GM12878 (cell line): Measurements from ENCODE around the gene APOO. TPM values are rescaled to one million over a fixed set of nuclear protein-coding genes. Genes with fewer than 3 reads are reported as not detected.
A peak's percentile ranks its signal among the peaks of the same experiment; 100 is the strongest.

ENCODE experiments used
- ATAC-seq: fragments of 200-7000 bp; cut with Tn5 transposase; 3 replicates; pipeline ENCODE4 v1.9.1; 2020; ENCODE audit warnings: mild to moderate bottlenecking, moderate library complexity
- BruUV-seq: library from RNA; stranded (reverse); fragments of 400-500 nt; replicated peaks from 2 replicates; lab custom pipeline; 2021; lab: Mats Ljungman, UMichigan
- CTCF ChIA-PET: fragments of 300-600 bp; sonication (Branson Sonifier 250); formaldehyde crosslinking; extraction: SDS; loops from one replicate; lab custom pipeline; 2021; ENCODE audit warnings: inconsistent platforms; lab: Yijun Ruan, JAX
- POLR2A ChIA-PET: fragments of 350-600 bp; formaldehyde crosslinking; extraction: SDS; loops from one replicate; lab custom pipeline; 2021; ENCODE audit warnings: inconsistent platforms; lab: Charles Lee
- RAD21 ChIA-PET: fragments of 300-600 bp; sonication (Branson Sonifier 250); formaldehyde crosslinking; loops from one replicate; lab custom pipeline; 2023; ENCODE audit warnings: antibody characterized with exemption; ENCODE audit not compliant: unreplicated experiment; lab: Charles Lee
- SMC1A ChIA-PET: fragments of 300-600 bp; sonication (Branson Sonifier 250); formaldehyde crosslinking; loops from one replicate; lab custom pipeline; 2023; ENCODE audit not compliant: unreplicated experiment, uncharacterized antibody; lab: Charles Lee
- DNase-seq: peaks from one replicate; pipeline ENCODE4 v3.0.0-alpha.2; 2011; ENCODE audit warnings: low read depth, low spot score
- FAIRE-seq: peaks from 3 replicates; lab custom pipeline; 2011; peaks lifted over from hg19 to GRCh38; lab: Jason Lieb, UNC
- H2AFZ ChIP-seq: 2 replicates; pipeline ENCODE4 v1.6.0; 2011; ENCODE audit warnings: low read depth, low read length, control low read depth; ENCODE audit not compliant: control insufficient read depth
- H3K27ac ChIP-seq: 2 replicates; pipeline ENCODE4 v1.5.1; 2011; ENCODE audit warnings: control low read depth; ENCODE audit not compliant: control insufficient read depth, insufficient read depth
- H3K27me3 ChIP-seq, 2 experiments: replicated peaks in 1 of 2; 2 replicates each; pipeline versions ENCODE4 v1.6.0 to v1.6.1; 2011; ENCODE audit warnings: low read length in 1 of 2; ENCODE audit not compliant: control insufficient read depth in 2 of 2, insufficient read depth in 2 of 2
- H3K36me3 ChIP-seq, 2 experiments: 2 replicates each; pipeline ENCODE4 v1.5.1; 2011; ENCODE audit warnings: low read length in 1 of 2; ENCODE audit not compliant: control insufficient read depth in 2 of 2, insufficient read depth in 2 of 2
- H3K4me1 ChIP-seq: 2 replicates; pipeline ENCODE4 v1.6.1; 2011; ENCODE audit warnings: mild to moderate bottlenecking, low read length, moderate library complexity, mixed read lengths; ENCODE audit not compliant: control insufficient read depth, insufficient read depth
- H3K4me2 ChIP-seq: 2 replicates; pipeline ENCODE4 v1.6.0; 2011; ENCODE audit warnings: control low read depth; ENCODE audit not compliant: control insufficient read depth, insufficient read depth
- H3K4me3 ChIP-seq: fragments of 200-600 bp; sonication (generic); 2 replicates; pipeline ENCODE4 v1.5.1; 2016
- H3K79me2 ChIP-seq: 2 replicates; pipeline ENCODE4 v1.6.0; 2011; ENCODE audit warnings: low read length; ENCODE audit not compliant: control insufficient read depth, insufficient read depth
- H3K9ac ChIP-seq: 2 replicates; pipeline ENCODE4 v1.8.0; 2011; ENCODE audit warnings: low read length, control low read depth, mixed read lengths; ENCODE audit not compliant: control insufficient read depth, insufficient read depth
- H3K9me3 ChIP-seq: replicated peaks from 3 replicates; pipeline ENCODE4 v1.5.1; 2011; ENCODE audit warnings: mild to moderate bottlenecking, low read length; ENCODE audit not compliant: control insufficient read depth, insufficient read depth
- H4K20me1 ChIP-seq: 2 replicates; pipeline ENCODE4 v1.6.0; 2011; ENCODE audit not compliant: control insufficient read depth, insufficient read depth
- CHD2 ChIP-seq: IDR thresholded peaks from 2 replicates; pipeline ENCODE4 v1.6.1; 2011; ENCODE audit warnings: low read depth, low read length, improper control_type of control experiment, borderline replicate concordance
- CREB1 ChIP-seq: IDR thresholded peaks from 2 replicates; pipeline ENCODE4 v1.6.1; 2012; ENCODE audit warnings: low read depth, mild to moderate bottlenecking, inconsistent platforms
- CTCF ChIP-seq, 3 experiments: IDR thresholded peaks in 2 of 3; conservative IDR thresholded peaks in 1 of 3; 2 replicates each; pipeline ENCODE4 v1.5.1; 2011; ENCODE audit warnings: low read depth in 3 of 3, low read length in 3 of 3, mild to moderate bottlenecking in 3 of 3, control low read depth in 2 of 3, moderate library complexity in 2 of 3, inconsistent platforms in 1 of 3, mixed read lengths in 1 of 3; ENCODE audit not compliant: control insufficient read depth in 2 of 3, insufficient read depth in 1 of 3; ENCODE audit errors: extremely low read depth in 1 of 3
- NFIC ChIP-seq: IDR thresholded peaks from 2 replicates; pipeline ENCODE4 v1.6.1; 2012; ENCODE audit warnings: low read depth, mild to moderate bottlenecking, inconsistent platforms, low read length, moderate library complexity
- RAD21 ChIP-seq: IDR thresholded peaks from 2 replicates; pipeline ENCODE4 v1.6.1; 2011; ENCODE audit warnings: mild to moderate bottlenecking, low read depth, low read length, moderate library complexity; ENCODE audit not compliant: insufficient read depth
- SMAD5 ChIP-seq: IDR thresholded peaks from 2 replicates; pipeline ENCODE4 v1.6.1; 2016; ENCODE audit warnings: antibody characterized with exemption, low read depth
- ZNF217 ChIP-seq: fragments of 450-650 bp; IDR thresholded peaks from 2 replicates; pipeline ENCODE4 v1.6.1; 2017; ENCODE audit warnings: antibody characterized with exemption, mild to moderate bottlenecking
- WGBS: methylation state at CpG from one replicate; pipeline ENCODE4 v1.1.6; 2016; ENCODE audit warnings: low lambda C conversion rate; ENCODE audit not compliant: insufficient replicate concordance, insufficient coverage; ENCODE audit errors: missing lambda C conversion rate; 5-methylcytosine and 5-hydroxymethylcytosine counted together
- in situ Hi-C: fragments of 300-500 bp; cut with MboI; formaldehyde crosslinking; loops from 9 replicates; pipeline ENCODE4 v1.14.3; 2018; ENCODE audit warnings: mixed read lengths
- intact Hi-C: fragments of 100-400 bp; cut with micrococcal nuclease; formaldehyde crosslinking; loops from one replicate; pipeline ENCODE4 v1.14.2; 2022; ENCODE audit not compliant: unreplicated experiment
- polyA plus RNA-seq, 11 experiments: library from polyadenylated mRNA; depleted of rRNA in 4 of 11; unstranded in 6 of 11; stranded (reverse) in 5 of 11; fragments of >200 nt; fragmentation: Nextera tagmentation in 4 of 11; fragmentation: Illumina TruSeq in 1 of 11; extraction: Ambion mirVana in 4 of 11; extraction: Trizol in 1 of 11; gene quantifications; 1 replicate in 1 of 11; 2 replicates in 10 of 11; pipeline versions ENCODE4 v1.2.1 to v1.2.3, GENCODE V29; 2011 to 2016; ENCODE audit warnings: inconsistent platforms in 2 of 11, missing spikeins in 2 of 11, low read depth in 1 of 11
- total RNA-seq, 4 experiments: library from RNA; depleted of rRNA in 3 of 4; stranded (reverse); fragments of >200 nt in 3 of 4; fragmentation: Illumina TruSeq in 1 of 4; extraction: Trizol in 1 of 4; gene quantifications; 2 replicates each; pipeline versions ENCODE4 v1.2.1 to v1.2.3, GENCODE V29; 2013 to 2021

Gene APOO
- total and polyA plus RNA-seq, 10 of the 15 experiments (the other 5 are each of a cell fraction or from before 2014, with no cell fraction given) = 20.7 to 68.7 (median 35.5) TPM

- FAIRE-seq = no peak
- ChIA-PET SMC1A (interaction anchor here (0.7 to 0.8 kb wide), 2 partner anchors 130 to 143 kb away, joined by 3 read pairs; no protein-coding TSS in a partner anchor), RAD21 (no interaction called here), POLR2A (no interaction called here), CTCF (interaction anchor here (1.1 kb wide), 1 partner anchor 14 kb away, joined by 4 read pairs; no protein-coding TSS in a partner anchor)
- H3K4me1 ChIP-seq = no peaks in the 10 kb centered on the region; the same call in 1 of the 2 replicates
- 26% methylated on average over 5 of the region's 5 CpGs for WGBS
- TF ChIP-seq CHD2 (no peak), CREB1 (no peak)
- no peaks in the 10 kb centered on the region for H3K36me3 ChIP-seq
- no peak overlapping the region for H2AFZ ChIP-seq
- H3K4me3 ChIP-seq = no peak overlapping the region
- H3K9ac ChIP-seq = no peak overlapping the region
- ATAC-seq = no peak
- no peaks in the 10 kb centered on the region for H4K20me1 ChIP-seq
- H3K79me2 ChIP-seq = peaks cover 4% of the 10 kb centered on the region
- BruUV-seq = no TSS peak
- in situ Hi-C loops (no loop called here), intact Hi-C loops (no loop called here)
- H3K27me3 ChIP-seq = no peaks in the 10 kb centered on the region
- no peak overlapping the region for H3K4me2 ChIP-seq
- DNase-seq = no peak
- no peak overlapping the region for H3K27ac ChIP-seq
- no peaks in the 10 kb centered on the region for H3K9me3 ChIP-seq
These were observed 3.5 kb upstream of the APOO start for GRCh38 chrX:23911126-23911835.

- no peaks in the 10 kb centered on the region for H3K36me3 ChIP-seq
- no peak for ATAC-seq
- peak overlapping the region; percentile 47 for H3K27ac ChIP-seq
- WGBS = 31% methylated on average over 13 of the region's 13 CpGs
- FAIRE-seq = no peak
- ChIA-PET POLR2A (interaction anchor here (0.5 to 4.8 kb wide), 2 partner anchors 124 to 146 kb away, joined by 3 to 31 read pairs; partner anchors contain the start of gene EIF2S3), SMC1A (interaction anchor here (0.5 to 5.0 kb wide), 7 partner anchors 10 to 334 kb away, joined by 3 to 37 read pairs (median 4); partner anchors contain the start of genes EIF2S3 and SAT1), RAD21 (interaction anchor here (0.6 to 3.9 kb wide), 4 partner anchors 94 to 146 kb away, joined by 3 to 44 read pairs (median 8); partner anchors contain the start of genes EIF2S3 and SAT1), CTCF (interaction anchor here (0.6 to 4.4 kb wide), 7 partner anchors 12 to 146 kb away, joined by 3 to 39 read pairs (median 3); partner anchors contain the start of genes EIF2S3 and KLHL15)
- peak overlapping the region; percentile 64 for H2AFZ ChIP-seq
- no peaks in the 10 kb centered on the region for H4K20me1 ChIP-seq
- no peak for DNase-seq
- BruUV-seq = no TSS peak
- TF ChIP-seq CTCF (IDR thresholded peaks at IDR 0.05 in 2 of 3, conservative IDR thresholded peaks at IDR 0.05 in 1 of 3; ENCODE audit: control insufficient read depth in 2 of 3, extremely low read depth in 1 of 3, insufficient read depth in 1 of 3, low read depth in 3 of 3, low read length in 3 of 3) (peak in 1 of 3 experiments; percentile 47; a peak in 2 of 6 replicates), NFIC (no peak), SMAD5 (no peak), ZNF217 (0 out of 2 replicates have a peak, but pooled peaks have one; percentile 33), RAD21 (0 out of 2 replicates have a peak, but pooled peaks have one; percentile 13)
- no peaks in the 10 kb centered on the region for H3K9me3 ChIP-seq
- in situ Hi-C loops = loop anchor here (10.0 kb wide), 2 partner anchors 154 to 1924 kb away; no protein-coding TSS in a partner anchor
- H3K4me1 ChIP-seq = no peaks in the 10 kb centered on the region; the same call in 1 of the 2 replicates
- no peaks in the 10 kb centered on the region for H3K27me3 ChIP-seq
- peak overlapping the region; percentile 45 for H3K4me2 ChIP-seq
- H3K79me2 ChIP-seq = peaks cover 6% of the 10 kb centered on the region
- no peak overlapping the region; the same call in 1 of the 2 replicates for H3K4me3 ChIP-seq
- H3K9ac ChIP-seq = peak overlapping the region; percentile 30; the same call in 1 of the 2 replicates
- intact Hi-C loops = loop anchor here (2.0 to 5.0 kb wide), 2 partner anchors 114 to 334 kb away; no protein-coding TSS in a partner anchor
These were observed 674 bp upstream of the APOO start for GRCh38 chrX:23908219-23909004.
